ENCODE measurements around the gene CRIP1.

Gene CRIP1

GRCh38 chr14:105450864-105451720 is 35.6 kb upstream of the CRIP1 start:
- DNase-seq (ENCODE audit: low read depth in 3 of 3): no peak

- no peak for DNase-seq (ENCODE audit: low read depth in 3 of 3)
Observed at GRCh38 chr14:105452963-105453362, 33.7 kb upstream of the CRIP1 start.

DNA sequence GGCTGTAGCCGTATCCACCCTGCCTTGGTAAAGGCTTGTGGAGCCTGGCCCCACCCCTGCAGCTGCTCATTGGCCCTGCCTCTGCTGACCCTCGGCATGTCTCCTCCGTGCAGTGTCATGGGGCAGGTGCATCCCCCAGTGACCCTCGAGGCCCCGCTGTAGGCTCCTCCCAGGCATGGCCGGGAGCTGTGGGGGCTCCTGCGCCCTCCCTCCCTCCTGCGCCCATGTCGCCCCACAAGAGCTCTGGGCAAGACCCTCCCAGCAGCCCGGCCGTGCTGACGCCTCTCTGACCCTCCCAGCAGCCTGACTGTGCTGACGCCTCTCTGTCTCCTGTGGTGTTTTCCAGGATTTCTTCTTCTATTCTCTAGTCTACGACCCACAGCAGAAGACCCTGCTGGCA is 32.8 kb upstream of the CRIP1 start:
- no peak for DNase-seq (ENCODE audit: low read depth in 3 of 3)

GRCh38 chr14:105455086-105455640 is 31.5 kb upstream of the CRIP1 start:
- no peak for DNase-seq (ENCODE audit: low read depth in 3 of 3)

DNA sequence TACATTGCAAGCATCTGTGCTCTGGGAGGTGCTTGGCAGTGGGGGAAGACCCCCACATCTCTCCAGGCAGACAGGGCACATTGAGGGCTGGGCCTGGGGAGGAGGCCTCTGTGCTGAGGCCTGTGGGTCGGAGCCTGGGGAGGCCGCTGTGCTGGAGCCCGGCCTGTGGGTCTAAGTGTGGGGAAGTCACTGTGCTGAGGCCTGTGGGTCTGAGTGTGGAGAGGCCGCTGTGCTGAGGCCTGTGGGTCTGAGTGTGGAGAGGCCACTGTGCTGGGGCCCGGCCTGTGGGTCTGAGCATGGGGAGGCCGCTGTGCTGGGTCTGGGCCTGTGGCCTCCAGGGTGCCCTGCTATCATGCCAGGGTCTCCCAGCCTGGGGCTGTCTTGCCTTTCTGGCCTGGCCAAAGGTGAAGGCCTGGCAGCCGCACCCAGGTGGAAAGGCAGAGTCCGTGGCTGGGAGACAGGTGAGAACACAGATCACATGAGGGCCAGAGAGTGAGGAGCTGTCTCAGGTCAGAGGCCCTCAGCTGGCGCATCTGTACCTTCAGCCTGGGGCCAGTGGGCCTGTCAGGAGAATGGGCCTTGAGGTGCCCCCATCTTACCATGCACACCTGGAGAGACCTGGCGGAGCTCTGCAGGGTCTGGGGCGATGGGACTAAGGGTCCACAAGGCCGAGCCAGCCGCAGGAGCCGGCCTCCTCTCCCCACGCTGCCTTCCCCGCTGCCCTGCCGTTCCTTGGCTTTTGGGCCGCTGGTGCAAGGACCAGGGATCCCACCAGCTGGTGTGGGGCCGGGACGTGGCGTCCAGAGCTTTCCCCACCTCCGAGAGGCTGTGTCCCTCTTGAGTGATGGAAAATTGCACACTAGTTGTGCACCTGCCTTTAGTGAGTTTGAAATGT is 30.7 kb upstream of the CRIP1 start:
- no peak for DNase-seq (ENCODE audit: low read depth in 3 of 3)

- no peak for DNase-seq (ENCODE audit: low read depth in 3 of 3)
Observed at GRCh38 chr14:105456736-105457617, 29.7 kb upstream of the CRIP1 start.

DNA sequence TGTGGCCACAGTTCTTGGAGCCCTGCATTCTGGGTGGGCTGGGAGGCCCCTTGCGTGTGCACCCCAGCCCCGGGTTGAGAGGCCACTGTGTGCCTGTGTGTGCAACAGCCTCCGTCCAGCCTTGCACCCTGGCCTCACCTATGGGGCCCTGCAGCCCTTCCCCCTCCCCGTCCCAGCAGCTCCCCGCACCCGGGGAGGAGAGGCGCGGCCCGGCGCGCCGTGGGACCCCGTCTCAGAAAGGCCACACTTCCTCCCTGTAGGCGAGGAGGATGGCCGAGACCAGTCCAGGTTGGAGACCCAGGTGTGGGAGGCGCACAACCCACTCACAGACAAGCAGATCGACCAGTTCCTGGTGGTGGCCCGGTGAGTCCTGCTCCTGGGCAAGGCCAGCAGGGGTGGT is 28.7 kb upstream of the CRIP1 start:
- DNase-seq (ENCODE audit: low read depth in 3 of 3): no peak

GRCh38 chr14:105458571-105458970 is 28.1 kb upstream of the CRIP1 start:
- DNase-seq (ENCODE audit: low read depth in 3 of 3): no peak

DNA sequence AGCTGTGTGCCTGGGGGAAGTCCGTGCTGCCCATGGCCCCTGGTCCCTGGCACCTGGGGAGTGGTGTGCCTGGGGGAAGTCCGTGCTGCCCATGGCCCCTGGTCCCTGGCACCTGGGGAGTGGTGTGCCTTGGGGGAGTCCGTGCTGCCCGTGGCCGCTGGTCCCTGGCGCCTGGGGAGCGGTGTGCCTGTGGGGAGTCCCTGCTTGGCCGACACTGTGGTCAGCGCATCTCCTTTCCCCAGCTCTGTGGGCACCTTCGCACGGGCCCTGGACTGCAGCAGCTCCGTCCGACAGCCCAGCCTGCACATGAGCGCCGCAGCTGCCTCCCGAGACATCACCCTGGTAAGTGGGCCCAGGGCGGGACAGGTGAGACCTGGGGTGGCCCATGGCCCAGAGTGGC is 26.6 kb upstream of the CRIP1 start:
- DNase-seq (ENCODE audit: low read depth in 3 of 3): no peak

GRCh38 chr14:105460616-105461015 is 26.1 kb upstream of the CRIP1 start:
- DNase-seq (ENCODE audit: low read depth in 3 of 3): no peak

GRCh38 chr14:105461903-105462302 is 24.8 kb upstream of the CRIP1 start:
- DNase-seq (ENCODE audit: low read depth in 3 of 3): no peak

- DNase-seq (ENCODE audit: low read depth in 3 of 3): no peak
Observed at GRCh38 chr14:105464501-105464900, 22.2 kb upstream of the CRIP1 start.

DNA sequence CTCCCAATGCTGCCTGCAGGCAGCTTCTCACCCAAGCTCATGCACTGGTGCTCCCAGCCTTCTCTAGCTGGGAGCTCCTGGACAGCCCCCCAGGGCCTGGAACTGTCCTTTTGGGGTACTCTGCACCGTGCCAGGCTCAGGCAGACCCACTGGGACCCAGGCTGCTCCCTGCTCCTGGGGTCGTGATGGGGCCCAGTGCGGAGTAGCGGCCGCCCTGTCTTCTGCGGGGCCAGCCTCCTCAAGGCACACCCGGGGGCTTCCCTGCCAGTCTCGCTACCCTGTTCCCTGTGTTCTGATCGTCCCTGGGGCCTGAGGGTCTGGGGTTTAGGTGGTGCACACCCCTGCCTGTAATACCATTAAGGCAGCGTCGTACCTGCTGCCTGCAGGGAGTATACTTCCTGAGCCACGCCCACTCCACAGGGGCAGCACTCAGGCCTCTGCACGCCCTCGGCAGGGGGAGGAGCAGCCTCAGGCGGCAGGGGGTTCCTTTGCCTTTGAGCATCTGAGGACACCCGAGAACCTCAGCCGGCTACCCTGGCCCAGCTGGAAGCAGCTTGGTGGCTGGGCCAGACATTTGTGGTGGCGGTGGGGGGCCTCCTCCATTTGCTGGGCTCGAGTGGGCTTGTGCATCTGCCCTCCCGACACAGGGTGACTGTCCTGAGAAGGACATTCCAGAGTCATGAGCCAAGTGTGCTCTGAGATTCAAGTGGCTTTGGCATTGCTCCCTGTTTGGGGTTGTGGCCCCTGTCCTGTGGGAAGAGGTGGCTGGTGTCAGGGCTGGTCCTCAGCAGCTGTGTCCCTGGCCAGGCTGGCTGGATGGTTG is 21.3 kb upstream of the CRIP1 start:
- no peak for DNase-seq (ENCODE audit: low read depth in 3 of 3)

GRCh38 chr14:105466531-105467248 is 20.0 kb upstream of the CRIP1 start:
- DNase-seq (ENCODE audit: low read depth in 3 of 3): no peak

DNA sequence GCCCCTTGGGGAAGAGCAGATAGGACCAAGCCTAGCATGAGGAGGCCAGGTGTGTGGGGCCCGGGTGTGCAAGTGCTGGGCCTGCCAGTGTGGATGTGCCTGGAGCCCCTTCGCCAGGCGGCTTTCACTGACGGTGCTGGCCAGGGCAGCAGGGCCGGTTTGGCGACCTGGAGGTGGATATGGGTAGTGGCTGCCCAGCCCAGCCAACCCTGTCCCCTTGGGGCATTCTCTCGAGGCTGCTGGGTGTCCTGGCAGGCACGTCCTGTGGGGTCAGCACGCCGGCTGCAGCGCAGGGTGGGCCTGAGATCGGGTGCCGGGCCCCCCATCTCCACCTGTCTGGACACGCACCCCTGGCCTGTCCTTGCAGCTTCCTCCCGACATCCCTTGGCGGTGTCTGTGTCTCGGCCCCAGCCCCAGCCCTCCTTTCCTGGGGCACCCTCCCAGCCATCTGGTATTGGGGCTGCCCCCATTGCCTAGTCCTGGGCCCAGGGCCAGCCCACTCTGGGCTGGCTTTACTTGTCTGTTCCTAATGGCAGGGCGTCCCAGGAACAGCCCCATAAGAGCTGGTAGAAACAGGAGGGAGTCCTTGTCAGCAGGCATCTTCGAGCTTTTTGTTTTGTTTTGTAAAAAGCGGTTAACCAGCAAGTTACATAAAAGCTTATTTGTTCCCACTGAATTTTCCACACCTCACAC is 19.3 kb upstream of the CRIP1 start:
- no peak for DNase-seq (ENCODE audit: low read depth in 3 of 3)

DNA sequence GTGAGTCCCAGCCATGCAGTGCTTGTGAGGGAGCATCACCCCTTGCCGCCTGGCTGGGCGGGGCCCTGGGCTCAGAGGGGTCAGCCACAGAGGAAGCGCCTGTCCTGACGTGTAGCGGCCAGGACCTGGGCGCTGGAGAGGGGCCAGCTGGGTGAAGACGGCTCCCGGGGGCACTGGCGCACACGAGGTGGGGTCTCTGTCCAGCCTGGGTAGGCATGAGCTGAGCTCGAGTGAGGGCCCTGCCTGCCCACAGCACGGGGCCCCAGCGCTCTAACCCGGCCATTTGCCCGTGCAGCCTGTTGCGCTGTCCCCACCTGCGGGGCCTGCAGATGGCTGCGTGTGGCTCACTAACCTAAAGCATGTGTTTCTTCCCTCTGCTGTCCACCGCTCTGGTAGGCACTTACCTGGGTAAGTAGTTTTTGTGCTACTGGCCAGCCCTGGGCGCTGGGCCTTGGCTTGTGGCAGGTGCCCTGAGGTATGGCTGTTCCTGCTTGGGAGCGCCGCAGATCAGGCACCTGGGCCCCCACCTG is 18.7 kb upstream of the CRIP1 start:
- DNase-seq (ENCODE audit: low read depth in 3 of 3): no peak

DNA sequence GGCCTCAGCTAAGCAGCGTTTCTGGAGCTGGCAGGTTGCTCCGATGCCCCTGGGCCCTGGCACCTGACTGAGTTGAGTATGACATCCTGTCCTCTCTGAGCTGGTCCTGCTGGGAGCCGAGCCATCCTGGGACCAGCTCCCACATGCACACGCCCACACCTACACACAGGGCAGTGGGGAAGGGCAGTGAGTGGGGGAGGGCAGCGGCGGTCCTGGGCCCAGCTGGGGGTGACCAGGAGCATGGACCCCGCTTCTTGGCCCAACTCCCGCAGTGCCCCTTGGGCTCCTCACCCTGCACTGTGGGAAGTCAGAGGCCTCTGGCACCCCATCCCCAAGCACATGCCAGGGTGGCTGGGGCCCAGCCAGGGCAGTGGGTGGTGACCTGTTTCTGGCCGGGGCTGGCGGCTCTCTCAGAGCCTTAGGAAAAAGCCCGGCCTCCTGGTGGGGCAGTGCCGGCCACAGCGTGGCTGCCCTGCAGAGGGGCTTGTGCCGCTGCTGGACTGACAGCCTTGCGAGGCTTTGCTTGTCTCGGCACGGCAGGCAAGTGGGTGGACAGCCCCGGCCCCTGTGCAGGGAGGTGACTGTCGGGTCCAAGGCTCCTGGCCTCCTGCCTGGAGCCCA is 18.0 kb upstream of the CRIP1 start:
- DNase-seq (ENCODE audit: low read depth in 3 of 3): no peak

DNA sequence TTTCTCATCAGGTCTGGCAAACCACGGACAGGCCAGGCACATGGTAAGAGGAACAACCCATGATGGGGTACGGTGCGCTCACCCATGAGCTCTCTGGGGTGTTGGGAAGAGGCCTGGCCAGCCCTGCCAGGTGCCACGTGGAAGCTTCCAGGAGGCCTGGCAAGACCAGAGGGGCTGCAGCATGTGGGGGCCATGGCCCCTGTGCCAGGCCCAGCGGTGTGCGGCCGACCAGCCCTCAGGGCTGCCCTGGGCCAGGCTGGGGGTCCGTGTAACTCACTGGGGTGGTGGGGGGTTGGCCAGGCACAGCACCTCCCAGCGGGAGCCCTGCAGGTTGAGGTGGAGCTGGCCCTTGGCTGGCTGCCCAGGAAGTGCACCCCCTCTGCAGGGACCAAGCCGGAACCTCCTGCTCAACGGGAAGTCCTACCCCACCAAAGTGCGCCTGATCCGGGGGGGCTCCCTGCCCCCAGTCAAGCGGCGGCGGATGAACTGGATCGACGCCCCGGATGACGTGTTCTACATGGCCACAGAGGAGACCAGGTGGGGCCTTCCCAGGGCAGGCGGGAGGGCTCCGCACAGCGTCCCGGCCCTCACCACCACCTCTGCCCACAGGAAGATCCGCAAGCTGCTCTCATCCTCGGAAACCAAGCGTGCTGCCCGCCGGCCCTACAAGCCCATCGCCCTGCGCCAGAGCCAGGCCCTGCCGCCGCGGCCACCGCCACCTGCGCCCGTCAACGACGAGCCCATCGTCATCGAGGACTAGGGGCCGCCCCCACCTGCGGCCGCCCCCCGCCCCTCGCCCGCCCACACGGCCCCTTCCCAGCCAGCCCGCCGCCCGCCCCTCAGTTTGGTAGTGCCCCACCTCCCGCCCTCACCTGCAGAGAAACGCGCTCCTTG is 17.0 kb upstream of the CRIP1 start:
- DNase-seq (ENCODE audit: low read depth in 3 of 3): no peak

All from stimulated activated CD4-positive, alpha-beta T cell treated with anti-CD3 and anti-CD28 coated beads, TNF-alpha, amount 100 ng/mL, for 4 hours (primary cell).